Measurements from ENCODE around the gene TLR9. TPM values are rescaled to one million over a fixed set of nuclear protein-coding genes. Genes with fewer than 3 reads are reported as not detected.

Gene TLR9
- total RNA-seq, 1 donor from 2014 or later = not detected

GRCh38 chr3:52217409-52217805, 8.0 kb downstream of the TLR9 start:
- no peak for DNase-seq (ENCODE audit: low read depth)

- peak; percentile 93 for DNase-seq (ENCODE audit: low read depth)
Measured at GRCh38 chr3:52216585-52217408, 8.6 kb downstream of the TLR9 start.

DNA sequence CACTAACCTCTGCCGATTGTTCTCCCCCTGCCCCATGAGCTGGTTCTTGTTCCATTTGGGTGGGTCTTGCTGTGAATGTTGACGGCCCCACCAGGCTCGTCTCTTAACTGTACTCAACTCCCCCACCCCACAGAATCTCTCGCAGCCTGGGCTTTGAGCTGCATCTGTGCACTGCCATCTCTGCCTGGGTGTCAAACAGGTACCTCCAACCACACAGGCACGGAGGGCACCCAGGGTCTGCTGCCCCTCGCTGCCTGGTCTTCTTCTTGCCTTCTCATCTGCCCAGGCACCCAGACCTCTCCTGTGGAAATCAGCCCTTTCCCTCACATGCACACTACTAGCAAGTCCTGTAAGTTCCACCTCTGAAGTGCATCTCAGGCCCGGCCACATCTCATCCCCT, 10.1 kb downstream of the TLR9 start:
- DNase-seq (ENCODE audit: low read depth) = no peak

DNA sequence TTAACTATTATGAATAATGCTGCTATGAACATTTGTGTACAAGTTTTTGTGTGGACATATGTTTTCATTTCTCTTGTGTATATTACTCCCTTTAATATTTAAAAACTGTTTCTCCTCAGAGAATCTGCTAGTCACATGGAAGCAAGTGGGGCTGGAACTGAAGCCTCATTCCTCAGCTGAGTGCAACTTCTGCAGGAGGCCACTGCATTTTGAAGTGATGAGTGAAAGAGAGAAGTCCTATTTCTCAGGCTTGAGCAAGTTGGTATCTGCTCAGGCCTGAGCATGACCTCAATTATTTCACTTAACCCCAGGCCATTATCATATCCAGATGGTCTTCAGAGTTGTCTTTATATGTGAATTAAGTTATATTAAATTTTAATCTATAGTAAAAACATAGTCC, 11.5 kb downstream of the TLR9 start:
- no peak for DNase-seq (ENCODE audit: low read depth)

DNA sequence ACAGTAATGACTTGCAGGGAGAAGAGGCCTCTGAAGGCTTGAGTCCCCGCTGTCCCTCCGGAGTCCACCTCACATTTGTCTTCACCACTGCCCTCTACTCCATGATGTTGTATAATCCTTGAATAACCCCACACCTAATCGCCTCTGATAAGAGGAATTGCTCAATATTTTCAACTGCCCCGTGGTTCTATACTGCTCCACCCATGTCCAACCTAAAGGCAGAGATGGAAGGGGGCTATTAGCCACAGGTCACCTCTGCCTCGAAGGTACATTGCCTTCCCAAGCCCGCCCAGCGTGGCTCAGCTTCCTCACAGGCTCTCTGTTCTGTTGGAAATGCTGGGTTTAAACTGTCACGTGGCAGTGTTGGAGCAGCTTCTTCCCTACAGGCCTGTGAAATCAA, 12.4 kb downstream of the TLR9 start:
- DNase-seq (ENCODE audit: low read depth) = no peak

GRCh38 chr3:52211268-52211891, 14.1 kb downstream of the TLR9 start:
- DNase-seq (ENCODE audit: low read depth) = no peak

- peak; percentile 36 for DNase-seq (ENCODE audit: low read depth)
Measured at GRCh38 chr3:52210550-52211046, 14.8 kb downstream of the TLR9 start.

GRCh38 chr3:52210037-52210436, 15.4 kb downstream of the TLR9 start:
- no peak for DNase-seq (ENCODE audit: low read depth)

DNA sequence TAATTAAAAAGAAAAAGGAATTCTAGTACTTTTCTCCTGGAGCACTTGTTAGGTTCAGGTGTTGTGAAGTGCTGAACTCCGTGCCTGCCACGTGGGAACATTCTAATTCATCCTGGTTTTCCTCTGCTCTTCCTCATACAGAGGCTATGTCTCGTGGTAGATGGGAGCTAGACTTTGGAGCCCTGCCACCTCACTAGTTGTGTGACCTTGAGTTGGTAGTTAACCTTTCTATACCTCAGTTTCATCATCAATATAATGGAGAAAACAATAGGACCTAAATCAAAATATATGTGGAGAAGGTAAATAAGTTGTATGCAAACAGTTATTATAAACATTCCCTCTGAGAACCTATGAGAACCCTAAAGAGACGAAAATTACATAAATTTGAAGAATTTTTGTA, 16.9 kb downstream of the TLR9 start:
- no peak for DNase-seq (ENCODE audit: low read depth)

- DNase-seq (ENCODE audit: low read depth) = no peak
Measured at GRCh38 chr3:52205727-52206372, 19.6 kb downstream of the TLR9 start.

- no peak for DNase-seq (ENCODE audit: low read depth)
Measured at GRCh38 chr3:52204337-52205073, 20.9 kb downstream of the TLR9 start.

- DNase-seq (ENCODE audit: low read depth) = no peak
Measured at GRCh38 chr3:52203701-52204100, 21.7 kb downstream of the TLR9 start.

DNA sequence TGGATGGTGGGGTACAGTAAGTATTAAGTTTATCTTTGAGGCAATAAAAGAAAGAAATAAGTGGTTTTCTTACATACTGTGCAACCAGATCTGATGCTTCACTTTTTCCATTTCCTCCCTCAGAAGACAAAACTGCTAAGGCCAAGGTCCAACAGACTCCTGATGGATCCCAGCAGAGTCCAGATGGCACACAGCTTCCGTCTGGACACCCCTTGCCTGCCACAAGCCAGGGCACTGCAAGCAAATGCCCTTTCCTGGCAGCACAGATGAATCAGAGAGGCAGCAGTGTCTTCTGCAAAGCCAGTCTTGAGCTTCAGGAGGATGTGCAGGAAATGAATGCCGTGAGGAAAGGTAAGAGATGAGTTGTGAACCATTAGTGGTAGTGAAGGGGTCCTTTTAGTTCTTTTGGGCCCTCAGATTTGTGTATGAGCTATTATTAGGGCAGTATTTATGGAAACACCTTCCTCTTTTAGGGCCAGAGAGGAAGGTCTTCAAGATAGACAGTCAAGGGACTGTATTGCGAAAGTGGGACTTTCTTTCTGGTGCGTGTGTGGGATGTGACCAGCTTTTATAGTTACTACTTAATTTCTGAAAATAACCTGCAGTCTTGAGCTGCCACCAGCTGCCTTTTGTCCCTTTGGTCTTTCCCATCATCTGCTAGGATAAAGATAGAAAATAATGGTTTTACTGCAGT, 22.9 kb downstream of the TLR9 start:
- DNase-seq (ENCODE audit: low read depth) = no peak

DNA sequence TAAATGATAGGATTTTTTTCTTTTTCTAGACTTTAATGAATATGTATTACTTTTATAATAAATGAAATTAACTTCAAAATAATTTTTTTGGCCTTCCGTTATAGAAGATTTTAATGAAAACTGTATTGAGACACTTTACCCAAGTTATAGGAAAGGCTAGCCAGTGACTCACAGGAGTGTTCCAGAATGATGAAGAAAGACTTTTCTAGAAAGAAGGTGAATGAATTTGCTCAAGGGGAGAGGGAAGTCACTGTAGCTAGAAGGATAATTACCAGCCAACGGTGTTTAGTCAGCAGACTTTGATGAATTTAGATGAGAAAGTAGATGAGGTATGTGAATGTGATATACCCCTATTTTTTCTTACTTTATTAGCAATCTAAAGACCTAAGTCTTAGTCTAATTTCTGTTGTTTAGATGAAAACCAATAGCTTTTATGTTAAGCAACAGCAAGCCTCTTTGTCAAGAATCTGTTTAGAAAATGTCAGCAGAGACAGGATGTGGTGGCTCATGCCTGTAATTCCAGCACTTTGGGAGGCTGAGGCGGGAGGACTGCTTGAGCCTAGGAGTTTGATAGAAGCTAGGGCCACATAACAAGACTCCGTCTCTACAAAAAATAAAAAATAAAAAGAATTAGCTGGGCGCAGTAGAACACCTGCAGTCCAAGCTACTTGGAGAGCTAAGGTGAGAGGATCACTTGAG, 24.3 kb downstream of the TLR9 start:
- DNase-seq (ENCODE audit: low read depth) = peak; percentile 37

DNA sequence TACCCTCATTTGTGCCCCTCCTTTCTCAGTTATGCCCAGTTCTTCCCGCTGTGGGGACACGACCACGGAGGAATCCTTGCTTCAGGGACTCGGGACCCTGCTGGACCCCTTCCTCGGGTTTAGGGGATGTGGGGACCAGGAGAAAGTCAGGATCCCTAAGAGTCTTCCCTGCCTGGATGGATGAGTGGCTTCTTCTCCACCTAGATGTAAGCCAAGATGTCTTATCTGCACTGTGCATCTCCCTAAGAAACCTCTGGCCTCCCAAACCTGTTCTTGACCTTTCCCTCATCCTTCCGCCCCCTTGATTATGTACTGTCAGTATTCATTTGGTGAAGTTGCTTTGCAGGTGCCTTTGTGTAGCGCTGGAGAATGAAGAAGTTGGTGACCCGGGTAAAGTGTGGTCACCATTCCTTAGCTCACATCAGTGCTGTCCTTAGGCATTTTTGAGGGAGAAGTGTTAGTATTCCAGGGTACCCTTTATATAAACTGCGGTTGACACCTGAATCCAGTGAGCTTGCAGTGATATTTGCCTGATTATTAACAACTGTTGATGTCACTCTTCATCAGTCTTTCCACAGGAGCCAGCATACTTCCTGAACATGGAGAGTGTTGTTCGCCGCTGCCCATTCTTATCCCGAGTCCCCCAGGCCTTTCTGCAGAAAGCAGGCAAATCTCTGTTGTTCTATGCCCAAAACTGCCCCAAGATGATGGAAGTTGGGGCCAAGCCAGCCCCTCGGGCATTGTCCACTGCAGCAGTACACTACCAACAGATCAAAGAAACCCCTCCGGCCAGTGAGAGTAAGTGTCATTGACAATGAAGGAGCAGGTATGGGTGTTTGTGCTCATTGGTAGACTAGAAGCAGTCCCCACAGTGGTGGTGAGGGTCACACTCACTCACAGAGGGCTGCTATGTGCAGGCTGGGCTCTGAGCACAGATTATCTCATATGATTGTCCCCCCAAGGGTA, 26.5 kb downstream of the TLR9 start:
- no peak for DNase-seq (ENCODE audit: low read depth)

GRCh38 chr3:52197842-52198625, 27.4 kb downstream of the TLR9 start, which contains the start of gene ALAS1:
Gene ALAS1 (plus strand): TSS chr3:52198160. CDS start chr3:52199242, 1,082 bp downstream.
- DNase-seq (ENCODE audit: low read depth) = peak; percentile 69

DNA sequence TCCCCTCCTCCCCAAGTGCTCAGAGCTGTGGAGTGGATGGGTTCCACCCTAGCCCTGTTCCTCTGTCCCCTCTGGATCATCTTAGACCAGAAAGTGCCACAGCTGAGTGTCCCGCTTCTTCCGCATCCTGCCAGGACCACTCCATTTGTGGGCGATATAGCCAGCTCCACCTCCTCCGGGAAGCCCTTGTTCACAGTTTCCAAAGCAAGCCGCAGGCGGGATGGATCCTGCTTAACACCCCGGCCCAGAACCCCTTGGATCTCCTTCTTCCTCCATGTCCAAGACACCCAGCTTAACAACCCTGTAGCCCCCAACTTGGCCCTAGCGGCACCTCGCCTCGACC, 28.0 kb downstream of the TLR9 start:
- no peak for DNase-seq (ENCODE audit: low read depth)

GRCh38 chr3:52196977-52197376, 28.5 kb downstream of the TLR9 start:
- no peak for DNase-seq (ENCODE audit: low read depth)

- peak; percentile 85 for DNase-seq (ENCODE audit: low read depth)
Measured at GRCh38 chr3:52195823-52196331, 29.6 kb downstream of the TLR9 start.

Measured in renal cortical epithelial cell (primary cell).